Fibroblast of lung (primary cell): ENCODE data around the gene DNAJC11. TPM values are rescaled to one million over a fixed set of nuclear protein-coding genes. Genes with fewer than 3 reads are reported as not detected.

Source experiments
- DNase-seq, 2 donors: peaks; one replicate each; pipeline versions ENCODE4 v3.0.0 to v3.0.0-alpha.2; 2010; ENCODE audit warnings: low read depth in 2 of 2
- H2AFZ ChIP-seq: 2 replicates; pipeline ENCODE4 v1.5.1; 2012; ENCODE audit warnings: low read length, control low read depth, inconsistent platforms
- H3K27ac ChIP-seq: 2 replicates; pipeline ENCODE4 v1.5.1; 2011; ENCODE audit warnings: low read length, control low read depth; ENCODE audit not compliant: insufficient read depth
- H3K27me3 ChIP-seq: 2 replicates; pipeline ENCODE4 v1.5.1; 2011; ENCODE audit warnings: mild to moderate bottlenecking, low read length; ENCODE audit not compliant: control insufficient read depth, insufficient read depth
- H3K36me3 ChIP-seq: 2 replicates; pipeline ENCODE4 v1.5.1; 2011; ENCODE audit warnings: low read length; ENCODE audit not compliant: control insufficient read depth, insufficient read depth
- H3K4me1 ChIP-seq: 2 replicates; pipeline ENCODE4 v1.5.1; 2011; ENCODE audit warnings: low read length; ENCODE audit not compliant: control insufficient read depth, insufficient read depth; ENCODE audit errors: extremely low read depth
- H3K4me2 ChIP-seq: 2 replicates; pipeline ENCODE4 v1.5.1; 2011; ENCODE audit warnings: low read length, control low read depth; ENCODE audit not compliant: insufficient read depth; ENCODE audit errors: extremely low read depth
- H3K4me3 ChIP-seq, 4 experiments: fragments of 200-600 bp in 1 of 4; sonication (generic) in 1 of 4; replicated peaks in 1 of 4; 2 replicates each; pipeline ENCODE4 v1.5.1; 2011 to 2016; ENCODE audit warnings: low read length in 4 of 4, low read depth in 3 of 4, mild to moderate bottlenecking in 3 of 4, control low read depth in 2 of 4, inconsistent platforms in 1 of 4, mixed read lengths in 1 of 4; ENCODE audit not compliant: insufficient read depth in 1 of 4; ENCODE audit errors: control extremely low read depth in 1 of 4
- H3K79me2 ChIP-seq: 2 replicates; pipeline ENCODE4 v1.5.1; 2012; ENCODE audit warnings: mild to moderate bottlenecking, low read length, inconsistent platforms; ENCODE audit not compliant: control insufficient read depth, insufficient read depth
- H3K9ac ChIP-seq: 2 replicates; pipeline ENCODE4 v1.5.1; 2011; ENCODE audit warnings: mild to moderate bottlenecking, low read length, control low read depth; ENCODE audit not compliant: insufficient read depth
- H3K9me3 ChIP-seq: 2 replicates; pipeline ENCODE4 v1.5.1; 2012; ENCODE audit warnings: low read depth, low read length; ENCODE audit not compliant: control insufficient read depth, insufficient read depth
- H4K20me1 ChIP-seq: 2 replicates; pipeline ENCODE4 v1.5.1; 2011; ENCODE audit warnings: low read length; ENCODE audit not compliant: control insufficient read depth, insufficient read depth; ENCODE audit errors: extremely low read depth
- CTCF ChIP-seq, 2 donors: IDR thresholded peaks in 1 of 2; conservative IDR thresholded peaks in 1 of 2; 1 replicate in 1 of 2; 2 replicates in 1 of 2; pipeline ENCODE4 v1.5.1; 2011 to 2012; ENCODE audit warnings: low read length in 2 of 2, control low read depth in 1 of 2, inconsistent platforms in 1 of 2, low read depth in 1 of 2, mild to moderate bottlenecking in 1 of 2
- EZH2 ChIP-seq: IDR thresholded peaks from 2 replicates; pipeline ENCODE4 v1.5.1; 2012; ENCODE audit warnings: low read length, control low read depth, mild to moderate bottlenecking; ENCODE audit errors: missing control alignments
- polyA plus RNA-seq, 2 donors: library from polyadenylated mRNA; depleted of rRNA in 1 of 2; stranded (reverse) in 1 of 2; unstranded in 1 of 2; fragments of >200 nt; gene quantifications; 2 replicates each; pipeline ENCODE4 v1.2.1, GENCODE V29; 2011 to 2012; ENCODE audit warnings: missing spikeins in 1 of 2
- total RNA-seq: library from RNA; depleted of rRNA; stranded (reverse); fragments of >200 nt; gene quantifications from 2 replicates; pipeline ENCODE4 v1.2.1, GENCODE V29; 2014

Gene DNAJC11
- total and polyA plus RNA-seq, 2 donors (not counting 1 experiment from before 2014, with no cell fraction given) = 31.8 to 35.2 TPM

GRCh38 chr1:6599141-6599975 lies 102.3 kb downstream of the DNAJC11 start:
- peak; percentile 23 to 46 for DNase-seq
- no peak for TF ChIP-seq EZH2
- Histone ChIP-seq H2AFZ (no peak overlapping the region), H3K4me2 (peak overlapping the region; percentile 70), H3K9ac (no peak overlapping the region), H4K20me1 (no peaks in the 10 kb centered on the region), H3K27ac (no peak overlapping the region), H3K79me2 (peaks cover 68% of the 10 kb centered on the region), H3K9me3 (no peaks in the 10 kb centered on the region), H3K4me1 (peaks cover 11% of the 10 kb centered on the region), H3K27me3 (no peaks in the 10 kb centered on the region), H3K36me3 (peaks cover 25% of the 10 kb centered on the region), H3K4me3 (peak overlapping the region; percentile 8 to 99 (median 64))

- Histone ChIP-seq H3K9me3 (no peaks in the 10 kb centered on the region), H3K27me3 (no peaks in the 10 kb centered on the region), H4K20me1 (no peaks in the 10 kb centered on the region), H3K27ac (no peak overlapping the region), H3K4me2 (no peak overlapping the region), H3K36me3 (peaks cover 35% of the 10 kb centered on the region), H3K4me3 (no peak overlapping the region), H3K9ac (no peak overlapping the region), H2AFZ (no peak overlapping the region), H3K79me2 (peaks cover 75% of the 10 kb centered on the region), H3K4me1 (no peaks in the 10 kb centered on the region)
- TF ChIP-seq EZH2 (no peak), CTCF (conservative IDR thresholded peaks at IDR 0.05 in 1 of 2, IDR thresholded peaks at IDR 0.05 in 1 of 2; ENCODE audit: low read depth in 1 of 2, low read length in 2 of 2) (no peak)
- no peak for DNase-seq
Measured at GRCh38 chr1:6597777-6598131, 103.9 kb downstream of the DNAJC11 start.

DNA sequence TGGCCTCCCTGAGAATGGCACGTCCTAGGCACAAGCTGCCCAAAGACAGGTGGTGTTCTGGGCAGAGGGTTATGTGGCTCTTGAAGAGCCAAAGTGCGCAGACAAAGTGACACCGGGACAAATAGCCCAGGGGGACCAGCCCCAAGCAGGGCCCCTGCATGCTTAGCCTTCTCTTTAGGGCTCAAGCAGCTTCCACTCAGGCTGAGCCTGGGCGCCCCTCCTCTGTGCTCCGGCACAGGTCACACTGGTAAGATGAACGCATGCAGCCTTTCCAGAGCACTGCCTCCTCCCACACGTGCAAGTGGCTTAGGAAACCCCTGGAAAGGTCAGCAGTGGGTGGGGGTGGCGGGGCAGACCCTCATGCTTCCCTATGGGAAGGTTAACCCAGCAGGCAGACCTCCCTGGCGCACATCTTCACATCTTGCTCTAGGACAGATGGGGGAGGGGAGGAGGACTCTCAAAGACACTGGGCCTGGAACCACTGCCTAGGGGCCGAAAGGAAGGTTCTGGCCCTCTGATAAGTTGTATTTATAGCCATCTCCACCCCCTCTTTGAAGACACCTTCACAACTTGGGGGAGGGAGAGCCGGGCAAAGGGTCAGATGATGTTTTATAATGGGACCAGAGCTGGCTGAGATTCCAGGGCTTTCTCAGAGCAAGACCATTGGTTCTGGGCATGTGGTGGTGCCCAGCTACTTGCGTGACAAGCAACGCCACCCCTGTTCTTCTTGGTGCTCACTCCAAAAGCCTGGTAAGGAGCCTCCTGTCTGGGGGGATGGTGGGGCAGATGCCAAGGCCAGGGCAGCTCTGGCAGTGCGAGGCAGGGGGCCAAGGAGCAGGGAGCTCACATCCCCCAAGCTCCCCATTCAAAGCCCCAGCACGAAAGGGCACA lies 104.5 kb downstream of the DNAJC11 start:
- H3K9me3 ChIP-seq = no peaks in the 10 kb centered on the region
- no peak for TF ChIP-seq CTCF (conservative IDR thresholded peaks at IDR 0.05 in 1 of 2, IDR thresholded peaks at IDR 0.05 in 1 of 2; ENCODE audit: low read depth in 1 of 2, low read length in 2 of 2)
- TF ChIP-seq EZH2 = no peak
- H4K20me1 ChIP-seq = no peaks in the 10 kb centered on the region
- H3K4me3 ChIP-seq = peak overlapping the region in 1 of 4 experiments; percentile 25
- no peaks in the 10 kb centered on the region for H3K27me3 ChIP-seq
- no peak overlapping the region for H3K4me2 ChIP-seq
- no peak overlapping the region for H2AFZ ChIP-seq
- no peak overlapping the region for H3K9ac ChIP-seq
- H3K79me2 ChIP-seq = peaks cover 72% of the 10 kb centered on the region
- no peak overlapping the region for H3K27ac ChIP-seq
- H3K36me3 ChIP-seq = peaks cover 40% of the 10 kb centered on the region
- DNase-seq = no peak
- no peaks in the 10 kb centered on the region for H3K4me1 ChIP-seq
